ENCODE measurements around the gene SYCP2.

DNA sequence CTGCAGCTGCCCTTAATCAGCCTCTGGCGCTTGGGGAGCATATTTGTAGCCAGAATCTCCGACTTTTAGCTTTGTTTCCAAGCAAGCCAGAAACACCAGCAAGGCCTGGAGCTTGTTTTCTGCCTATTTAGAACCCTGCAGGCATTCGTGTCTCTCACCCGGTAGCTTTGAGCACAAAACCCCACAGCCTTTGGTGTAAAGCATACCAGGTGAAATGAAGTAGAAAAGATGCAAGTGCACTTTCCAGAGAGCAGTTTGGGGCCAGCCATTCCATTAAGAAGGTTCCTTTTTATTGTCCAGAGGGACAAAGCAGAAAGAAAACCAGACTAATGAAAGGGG lies 7.5 kb upstream of the SYCP2 start:
- TF ChIP-seq, protein P1, sequence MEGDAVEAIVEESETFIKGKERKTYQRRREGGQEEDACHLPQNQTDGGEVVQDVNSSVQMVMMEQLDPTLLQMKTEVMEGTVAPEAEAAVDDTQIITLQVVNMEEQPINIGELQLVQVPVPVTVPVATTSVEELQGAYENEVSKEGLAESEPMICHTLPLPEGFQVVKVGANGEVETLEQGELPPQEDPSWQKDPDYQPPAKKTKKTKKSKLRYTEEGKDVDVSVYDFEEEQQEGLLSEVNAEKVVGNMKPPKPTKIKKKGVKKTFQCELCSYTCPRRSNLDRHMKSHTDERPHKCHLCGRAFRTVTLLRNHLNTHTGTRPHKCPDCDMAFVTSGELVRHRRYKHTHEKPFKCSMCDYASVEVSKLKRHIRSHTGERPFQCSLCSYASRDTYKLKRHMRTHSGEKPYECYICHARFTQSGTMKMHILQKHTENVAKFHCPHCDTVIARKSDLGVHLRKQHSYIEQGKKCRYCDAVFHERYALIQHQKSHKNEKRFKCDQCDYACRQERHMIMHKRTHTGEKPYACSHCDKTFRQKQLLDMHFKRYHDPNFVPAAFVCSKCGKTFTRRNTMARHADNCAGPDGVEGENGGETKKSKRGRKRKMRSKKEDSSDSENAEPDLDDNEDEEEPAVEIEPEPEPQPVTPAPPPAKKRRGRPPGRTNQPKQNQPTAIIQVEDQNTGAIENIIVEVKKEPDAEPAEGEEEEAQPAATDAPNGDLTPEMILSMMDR (IDR thresholded peaks at IDR 0.05; ENCODE audit: poor library complexity): no peak
- no peak for TF ChIP-seq EZH2 (IDR thresholded peaks at IDR 0.05; ENCODE audit: borderline replicate concordance)
